VCaP (cell line): ENCODE results near the gene TP53TG5.

Source experiments
- H3K27ac ChIP-seq: fragments of 450-650 bp; 2 replicates; pipeline ENCODE4 v1.5.1; 2017
- CTCF ChIP-seq: fragments of 450-650 bp; conservative IDR thresholded peaks from 2 replicates; pipeline ENCODE4 v1.5.1; 2017; ENCODE audit warnings: mild to moderate bottlenecking, moderate library complexity

TP53TG5 gene

GRCh38 chr20:45391559-45391958, 13.4 kb upstream of the TP53TG5 start:
- TF ChIP-seq CTCF: no peak
- H3K27ac ChIP-seq: no peak overlapping the region

- TF ChIP-seq CTCF: no peak
- no peak overlapping the region for H3K27ac ChIP-seq
Measured at GRCh38 chr20:45390931-45391330, 12.8 kb upstream of the TP53TG5 start.

- no peak for TF ChIP-seq CTCF
- H3K27ac ChIP-seq: no peak overlapping the region
Measured at GRCh38 chr20:45387274-45387673, 9.1 kb upstream of the TP53TG5 start.

- no peak overlapping the region for H3K27ac ChIP-seq
Measured at GRCh38 chr20:45377269-45377668, 856 bp downstream of the TP53TG5 start.

GRCh38 chr20:45374966-45375365, 3.2 kb downstream of the TP53TG5 start:
- no peak for TF ChIP-seq CTCF
- H3K27ac ChIP-seq: no peak overlapping the region

More at GRCh38 chr20:45377269-45377668, 856 bp downstream of the TP53TG5 start:
- TF ChIP-seq CTCF: no peak

- TF ChIP-seq CTCF: peak; percentile 46
- peak overlapping the region; percentile 9; the same call in 1 of the 2 replicates for H3K27ac ChIP-seq
Measured at GRCh38 chr20:45374101-45374467, 4.0 kb downstream of the TP53TG5 start.

GRCh38 chr20:45373353-45374100, 4.6 kb downstream of the TP53TG5 start:
- H3K27ac ChIP-seq: peak overlapping the region; percentile 9; the same call in 1 of the 2 replicates
- peak; percentile 98 for TF ChIP-seq CTCF
